GM12878 (cell line): Measurements from ENCODE around the gene ZSCAN22. TPM values are rescaled to one million over a fixed set of nuclear protein-coding genes. Genes with fewer than 3 reads are reported as not detected.

Experiments
- BCL3 ChIP-seq: IDR thresholded peaks from 2 replicates; pipeline ENCODE4 v1.6.1; 2011; ENCODE audit warnings: borderline replicate concordance, low read depth, mild to moderate bottlenecking, moderate library complexity, low read length; ENCODE audit not compliant: insufficient read depth, poor library complexity, severe bottlenecking
- CBX3 ChIP-seq: fragments of 200-600 bp; sonication (generic); IDR thresholded peaks from 2 replicates; pipeline ENCODE4 v1.6.1; 2016; ENCODE audit warnings: low read depth, borderline replicate concordance
- NR2C2 ChIP-seq: IDR thresholded peaks from 2 replicates; pipeline ENCODE4 v1.6.1; 2011; ENCODE audit warnings: borderline replicate concordance, low read depth; ENCODE audit not compliant: control insufficient read depth, insufficient read length
- PBX3 ChIP-seq: IDR thresholded peaks from 2 replicates; pipeline ENCODE4 v1.6.1; 2011; ENCODE audit warnings: mild to moderate bottlenecking, low read depth, low read length, moderate library complexity; ENCODE audit not compliant: insufficient replicate concordance
- PML ChIP-seq: IDR thresholded peaks from 2 replicates; pipeline ENCODE4 v1.6.1; 2012; ENCODE audit warnings: low read length, inconsistent platforms
- POLR2A ChIP-seq: IDR thresholded peaks from 2 replicates; pipeline ENCODE4 v1.6.1; 2011; ENCODE audit warnings: low read depth, mild to moderate bottlenecking, low read length
- POLR2AphosphoS2 ChIP-seq: IDR thresholded peaks from 2 replicates; pipeline ENCODE4 v1.6.1; 2011; ENCODE audit warnings: low read depth, mild to moderate bottlenecking, low read length, improper control_type of control experiment, moderate library complexity
- POU2F2 ChIP-seq: IDR thresholded peaks from 3 replicates; pipeline ENCODE4 v1.6.1; 2011; ENCODE audit warnings: low read depth, mild to moderate bottlenecking, low read length, borderline replicate concordance
- TBL1XR1 ChIP-seq: IDR thresholded peaks from 2 replicates; pipeline ENCODE4 v1.6.1; 2012; ENCODE audit warnings: low read depth, low read length, improper control_type of control experiment
- ZNF207 ChIP-seq: fragments of 450-650 bp; IDR thresholded peaks from 2 replicates; pipeline ENCODE4 v1.6.1; 2014; ENCODE audit warnings: antibody characterized with exemption, mild to moderate bottlenecking, borderline replicate concordance
- polyA plus RNA-seq, 11 experiments: library from polyadenylated mRNA; depleted of rRNA in 4 of 11; unstranded in 6 of 11; stranded (reverse) in 5 of 11; fragments of >200 nt; fragmentation: Nextera tagmentation in 4 of 11; fragmentation: Illumina TruSeq in 1 of 11; extraction: Ambion mirVana in 4 of 11; extraction: Trizol in 1 of 11; gene quantifications; 1 replicate in 1 of 11; 2 replicates in 10 of 11; pipeline versions ENCODE4 v1.2.1 to v1.2.3, GENCODE V29; 2011 to 2016; ENCODE audit warnings: inconsistent platforms in 2 of 11, missing spikeins in 2 of 11, low read depth in 1 of 11
- total RNA-seq, 4 experiments: library from RNA; depleted of rRNA in 3 of 4; stranded (reverse); fragments of >200 nt in 3 of 4; fragmentation: Illumina TruSeq in 1 of 4; extraction: Trizol in 1 of 4; gene quantifications; 2 replicates each; pipeline versions ENCODE4 v1.2.1 to v1.2.3, GENCODE V29; 2013 to 2021

ZSCAN22 gene
- total and polyA plus RNA-seq, 10 of the 15 experiments (the other 5 are each of a cell fraction or from before 2014, with no cell fraction given): 0.49 to 3.9 (median 2.6) TPM

GRCh38 chr19:58319241-58319640 lies 7.6 kb upstream of the ZSCAN22 start (continued):
- no peak for TF ChIP-seq POU2F2
- TF ChIP-seq PBX3: no peak
- no peak for TF ChIP-seq POLR2A
- no peak for TF ChIP-seq TBL1XR1
- TF ChIP-seq CBX3: no peak
- no peak for TF ChIP-seq POLR2AphosphoS2
- TF ChIP-seq NR2C2: no peak
- no peak for TF ChIP-seq ZNF207
- no peak for TF ChIP-seq PML
- no peak for TF ChIP-seq BCL3
